Ishikawa (cell line): Measurements from ENCODE around the gene PPFIBP1.

Experiments
- CEBPB ChIP-seq: IDR thresholded peaks from 2 replicates; pipeline ENCODE4 v1.6.1; 2012
- CREB1 ChIP-seq: IDR thresholded peaks from 2 replicates; pipeline ENCODE4 v1.6.1; 2012; ENCODE audit warnings: low read depth
- EGR1 ChIP-seq: IDR thresholded peaks from 2 replicates; pipeline ENCODE4 v1.6.1; 2012
- EP300 ChIP-seq: IDR thresholded peaks from 2 replicates; pipeline ENCODE4 v1.6.1; 2012; ENCODE audit warnings: borderline replicate concordance
- FOXM1 ChIP-seq: IDR thresholded peaks from 2 replicates; pipeline ENCODE4 v1.6.1; 2012; ENCODE audit warnings: low read depth, borderline replicate concordance
- NFIC ChIP-seq: IDR thresholded peaks from 2 replicates; pipeline ENCODE4 v1.6.1; 2012
- RAD21 ChIP-seq: IDR thresholded peaks from 2 replicates; pipeline ENCODE4 v1.6.1; 2012; ENCODE audit warnings: low read depth
- REST ChIP-seq: IDR thresholded peaks from 2 replicates; pipeline ENCODE4 v1.6.1; 2012; ENCODE audit warnings: low read depth, mild to moderate bottlenecking
- TAF1 ChIP-seq: IDR thresholded peaks from 2 replicates; pipeline ENCODE4 v1.6.1; 2012; ENCODE audit warnings: low read depth, mild to moderate bottlenecking
- TCF12 ChIP-seq: IDR thresholded peaks from 2 replicates; pipeline ENCODE4 v1.6.1; 2012; ENCODE audit warnings: low read depth
- TEAD4 ChIP-seq: IDR thresholded peaks from 2 replicates; pipeline ENCODE4 v1.6.1; 2012
- USF1 ChIP-seq: IDR thresholded peaks from 2 replicates; pipeline ENCODE4 v1.6.1; 2012
- YY1 ChIP-seq: IDR thresholded peaks from 2 replicates; pipeline ENCODE4 v1.6.1; 2012; ENCODE audit warnings: low read depth
- ZBTB7A ChIP-seq: IDR thresholded peaks from 2 replicates; pipeline ENCODE4 v1.6.1; 2012; ENCODE audit warnings: low read depth
- TF ChIP-seq, protein P1 (sequence below): IDR thresholded peaks from 2 replicates; pipeline ENCODE4 v1.6.1; 2012

Gene PPFIBP1

DNA sequence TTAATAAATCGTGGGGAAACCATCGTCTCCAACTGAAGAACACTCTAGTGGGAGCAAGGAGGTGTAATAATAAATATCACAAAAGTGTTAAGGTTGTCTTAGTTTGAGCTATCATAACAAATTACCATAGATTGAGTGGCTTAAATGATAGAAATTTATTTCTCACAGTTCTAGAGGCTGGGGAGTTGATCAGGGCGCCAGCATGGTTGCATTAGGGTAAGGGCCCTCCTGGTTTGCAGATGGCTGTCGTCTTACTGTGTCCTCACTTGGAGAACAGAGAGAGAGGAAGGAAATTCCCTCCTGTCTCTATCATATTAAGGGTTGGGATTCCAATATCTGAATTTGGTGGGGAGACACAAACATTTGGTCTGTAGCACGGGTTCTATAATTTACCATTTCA, 219.6 kb downstream of the PPFIBP1 start:
- TF ChIP-seq RAD21 (no peak), TCF12 (no peak), TEAD4 (no peak), EGR1 (no peak), USF1 (no peak), REST (no peak), FOXM1 (no peak), CREB1 (no peak), ZBTB7A (no peak), TAF1 (no peak), YY1 (no peak), NFIC (no peak), CEBPB (no peak), EP300 (no peak)
- TF ChIP-seq, protein P1, sequence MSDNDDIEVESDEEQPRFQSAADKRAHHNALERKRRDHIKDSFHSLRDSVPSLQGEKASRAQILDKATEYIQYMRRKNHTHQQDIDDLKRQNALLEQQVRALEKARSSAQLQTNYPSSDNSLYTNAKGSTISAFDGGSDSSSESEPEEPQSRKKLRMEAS, result no peak
